GM21381 (cell line): ENCODE measurements around the gene TRABD2B.

Source experiments
- ATAC-seq: cut with Tn5 transposase; IDR thresholded peaks from one replicate; pipeline ENCODE4 v1.9.1; 2021; ENCODE audit warnings: mild to moderate bottlenecking, moderate library complexity; ENCODE audit not compliant: unreplicated experiment

Gene TRABD2B

GRCh38 chr1:47783638-47784496 is 213.3 kb downstream of the TRABD2B start:
- ATAC-seq = no peak

GRCh38 chr1:47782414-47783166 is 214.6 kb downstream of the TRABD2B start:
- ATAC-seq = no peak

- no peak for ATAC-seq
Observed at GRCh38 chr1:47781171-47781959, 215.8 kb downstream of the TRABD2B start.

DNA sequence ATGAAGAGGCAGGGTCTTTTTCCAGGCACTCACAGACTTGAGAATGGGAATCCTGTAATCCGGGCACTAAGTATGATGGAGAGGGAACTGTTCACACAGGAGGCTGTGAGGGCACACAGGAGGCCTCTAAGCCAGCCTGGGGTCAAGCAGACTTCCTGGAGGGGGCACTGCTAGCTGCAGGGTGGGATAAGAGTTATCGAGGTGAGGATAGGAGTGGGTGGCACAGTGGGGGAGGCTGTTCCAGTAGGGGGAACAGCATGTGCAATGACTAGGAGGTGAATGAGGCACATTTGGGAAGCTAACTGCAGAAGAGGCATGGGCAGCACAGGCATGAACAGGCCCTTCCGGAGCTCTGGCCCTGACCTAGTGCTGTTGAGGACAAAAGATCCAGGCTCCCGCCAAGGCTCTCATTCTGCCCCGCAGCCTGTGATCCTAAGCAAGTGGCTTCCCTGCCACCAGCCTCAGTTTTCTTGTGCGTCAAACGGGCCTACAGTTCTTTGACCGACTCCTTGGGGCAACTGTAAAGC is 216.7 kb downstream of the TRABD2B start:
- ATAC-seq = no peak

- no peak for ATAC-seq
Observed at GRCh38 chr1:47779613-47780012, 217.6 kb downstream of the TRABD2B start.

DNA sequence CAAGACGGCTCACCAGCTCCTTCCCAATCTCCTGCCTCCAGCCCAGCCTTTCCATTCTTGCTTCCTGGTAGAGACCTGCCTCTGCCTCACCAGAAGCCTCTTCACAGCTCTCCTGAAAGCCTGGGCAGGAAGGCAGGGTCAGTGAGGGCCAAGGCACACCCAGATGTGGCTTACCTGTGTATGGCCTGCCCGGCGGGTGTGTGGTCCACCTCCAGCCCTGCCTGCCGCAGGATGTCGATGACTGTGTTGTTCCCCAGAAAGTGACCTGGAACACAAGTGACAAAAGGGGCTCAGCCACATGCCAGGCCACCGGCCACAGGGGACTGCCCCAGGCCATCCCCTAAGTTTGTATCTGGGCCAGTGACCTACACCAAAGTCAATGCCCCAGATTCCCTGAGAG is 218.9 kb downstream of the TRABD2B start:
- no peak for ATAC-seq

- ATAC-seq = no peak
Observed at GRCh38 chr1:47777322-47777721, 219.9 kb downstream of the TRABD2B start.

- ATAC-seq = no peak
Observed at GRCh38 chr1:47776667-47777131, 220.5 kb downstream of the TRABD2B start.

DNA sequence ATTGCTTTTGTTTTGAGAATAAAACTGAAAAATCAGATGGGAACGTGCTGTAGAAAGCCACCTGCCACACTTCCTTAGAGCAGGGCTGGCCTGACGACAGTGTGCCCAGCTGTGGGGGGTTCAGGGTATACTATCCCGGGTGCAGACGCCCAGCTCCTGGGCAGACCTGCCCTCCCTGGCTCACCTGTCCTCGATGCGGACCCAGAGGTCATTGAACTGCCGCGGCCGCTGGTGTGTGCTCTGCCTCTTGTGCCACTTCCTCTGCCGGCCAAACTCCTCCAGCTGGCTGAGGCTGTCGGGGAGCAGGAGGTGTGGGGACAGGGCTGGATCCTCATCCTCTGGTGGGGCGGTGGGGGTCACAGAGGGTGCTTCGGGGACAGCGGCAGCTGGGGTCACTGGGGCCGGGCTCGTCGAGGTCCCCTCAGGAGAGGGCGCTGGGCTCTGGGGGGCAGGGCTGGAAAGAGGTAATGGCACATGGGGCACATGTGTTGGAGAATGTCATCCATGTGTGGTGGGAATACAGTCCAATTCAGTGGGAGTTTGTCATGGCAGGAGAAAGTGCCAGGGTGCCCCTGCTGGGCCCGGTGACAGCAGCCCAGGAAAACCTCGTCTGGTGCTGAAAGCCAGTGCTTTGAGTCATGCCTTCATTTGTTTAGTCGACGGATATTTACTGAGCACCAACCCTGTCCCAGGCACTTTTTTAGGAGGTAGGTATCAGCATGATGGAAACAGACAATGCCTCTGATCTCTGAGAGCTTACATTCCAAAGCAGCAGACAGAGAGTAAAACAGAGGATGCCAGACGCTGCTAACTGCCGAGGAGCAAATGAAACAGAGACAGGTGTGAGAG is 222.0 kb downstream of the TRABD2B start:
- no peak for ATAC-seq

DNA sequence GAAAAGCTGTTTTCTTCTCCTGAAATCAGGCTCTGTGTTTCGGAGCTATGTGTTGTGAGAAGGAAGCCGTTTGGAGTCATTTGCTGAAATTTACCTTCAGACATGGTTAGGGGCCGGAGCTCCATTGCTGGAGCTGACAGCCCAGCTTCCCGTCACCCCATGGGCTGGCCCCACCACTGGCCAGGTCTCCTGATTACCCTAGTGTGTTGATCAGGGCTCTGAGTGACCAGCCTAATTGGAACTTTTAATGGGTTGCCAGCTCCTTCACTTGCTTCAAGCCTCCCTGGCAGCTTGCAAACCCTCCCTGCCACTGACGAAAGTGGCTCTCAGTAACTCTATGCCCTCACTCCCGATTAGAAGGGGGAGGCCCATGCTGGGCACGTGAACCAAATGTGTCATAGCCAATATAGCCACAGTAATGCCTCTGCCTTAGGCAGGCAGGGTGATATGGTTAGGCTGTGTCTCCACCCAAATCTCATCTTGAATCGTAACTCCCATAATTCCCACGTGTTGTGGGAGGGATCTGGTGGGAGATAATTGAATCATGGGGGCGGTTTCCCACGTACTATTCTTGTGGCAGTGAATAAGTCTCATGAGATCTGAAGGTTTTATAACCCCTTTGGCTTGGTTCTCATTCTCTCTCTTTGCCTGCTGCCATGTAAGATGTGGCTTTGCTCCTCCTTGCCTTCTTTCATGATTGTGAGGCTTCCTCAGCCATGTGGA is 224.1 kb downstream of the TRABD2B start:
- no peak for ATAC-seq

DNA sequence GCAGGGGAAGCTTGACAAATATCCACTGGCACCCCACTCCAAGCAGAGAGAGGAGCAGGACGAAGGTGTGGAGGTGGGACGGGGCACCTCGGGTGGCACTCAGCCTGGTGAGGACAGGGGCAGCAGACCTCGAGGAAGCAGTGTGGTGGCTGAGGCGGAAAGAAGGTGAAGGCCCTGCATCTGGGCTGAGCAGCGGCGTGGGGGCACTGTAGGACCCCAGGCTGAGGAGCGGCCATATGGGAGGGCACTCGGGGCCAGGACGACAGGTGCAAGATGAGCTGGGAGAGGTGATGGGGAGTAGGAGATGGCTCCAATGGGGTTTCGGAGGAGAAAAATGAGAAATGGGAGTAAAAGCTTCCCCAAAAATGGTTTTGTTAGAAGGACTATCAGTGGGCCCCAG is 224.9 kb downstream of the TRABD2B start:
- no peak for ATAC-seq

DNA sequence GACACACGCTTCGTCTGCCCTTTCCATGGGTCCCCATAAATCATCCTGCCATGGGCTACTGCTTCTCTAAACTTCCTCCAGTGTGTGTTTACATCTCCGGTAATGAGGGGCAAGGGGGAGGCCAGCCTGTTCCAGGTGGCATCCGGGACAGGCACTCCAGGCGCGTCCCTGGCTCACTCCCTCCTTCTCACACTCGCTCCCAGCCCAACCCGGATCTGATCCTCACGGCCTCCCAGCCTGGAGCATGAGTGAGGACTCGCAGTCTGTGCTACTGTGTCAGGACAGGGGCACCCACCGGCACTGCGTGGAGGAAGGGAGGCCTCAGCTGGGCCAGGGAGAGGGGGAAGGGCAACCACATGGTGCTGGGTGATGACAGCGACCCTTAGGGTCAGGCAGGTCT is 225.4 kb downstream of the TRABD2B start:
- ATAC-seq = no peak

DNA sequence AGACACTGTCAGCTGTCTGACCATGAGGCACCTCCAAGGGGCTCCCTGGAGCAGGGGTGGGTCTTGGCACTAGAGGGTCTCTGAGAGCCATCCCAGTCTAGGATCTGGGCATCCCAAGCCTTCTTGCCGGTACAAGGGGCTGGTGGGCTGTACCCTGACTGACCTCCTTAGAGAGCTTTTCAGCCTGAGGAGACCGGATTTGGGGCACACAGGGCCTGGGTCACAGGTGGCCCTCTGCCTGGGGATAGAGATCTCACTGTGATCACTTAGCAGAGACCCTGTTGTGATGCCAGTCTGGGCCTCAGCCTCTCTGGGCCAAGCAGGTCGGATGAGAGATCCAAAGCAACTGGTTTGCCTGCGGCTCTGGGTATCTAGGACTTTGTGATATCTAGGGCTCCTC is 227.2 kb downstream of the TRABD2B start:
- no peak for ATAC-seq

- ATAC-seq = no peak
Observed at GRCh38 chr1:47769295-47769694, 227.9 kb downstream of the TRABD2B start.

- ATAC-seq = no peak
Observed at GRCh38 chr1:47767741-47768100, 229.5 kb downstream of the TRABD2B start.

GRCh38 chr1:47766832-47767740 is 230.1 kb downstream of the TRABD2B start:
- no peak for ATAC-seq

DNA sequence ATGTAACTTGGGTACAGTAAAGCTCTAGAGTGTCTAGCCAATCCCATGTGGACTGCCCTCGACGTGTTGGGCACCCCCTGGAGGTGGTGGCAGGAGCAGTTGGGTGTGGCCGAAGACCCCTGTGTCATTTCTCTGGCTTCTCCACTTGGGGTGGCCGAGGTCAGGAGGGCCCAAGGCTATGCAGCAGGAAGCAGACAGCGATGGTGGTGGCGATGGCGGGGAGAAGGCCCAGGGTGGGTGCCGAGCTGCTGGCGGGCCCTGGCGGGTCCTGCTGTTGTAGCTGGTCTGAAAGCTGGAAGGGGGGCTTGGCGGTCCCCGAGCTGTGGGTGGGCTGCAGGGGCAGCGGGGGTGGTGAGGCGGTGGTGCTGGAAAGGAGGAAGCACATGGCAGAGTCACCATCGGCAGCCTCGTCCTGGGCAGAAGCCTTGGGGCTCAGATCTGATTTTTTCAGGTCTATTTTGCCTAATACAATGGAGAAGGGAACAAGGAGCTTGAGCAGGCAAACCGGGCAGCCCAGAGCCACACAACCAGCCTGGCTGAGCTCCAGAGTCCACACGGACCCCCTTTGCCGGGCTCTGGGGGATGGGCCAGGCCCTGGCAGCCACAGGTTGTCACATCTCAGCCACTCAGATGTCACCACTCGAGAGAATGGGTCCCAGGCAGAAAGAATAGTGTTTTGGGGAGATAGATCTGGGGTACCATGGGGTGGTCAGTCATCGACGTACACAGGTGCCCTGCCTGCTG is 231.3 kb downstream of the TRABD2B start:
- no peak for ATAC-seq

GRCh38 chr1:47765236-47765635 is 231.9 kb downstream of the TRABD2B start:
- no peak for ATAC-seq
